A549 (cell line): Measurements from ENCODE around the gene SH3RF3. TPM values are rescaled to one million over a fixed set of nuclear protein-coding genes. Genes with fewer than 3 reads are reported as not detected.

Experiments
- ATAC-seq, 2 experiments: fragments of 200-7000 bp in 1 of 2; fragments of >200 bp in 1 of 2; cut with Nextera tagmentation in 1 of 2; cut with Tn5 transposase in 1 of 2; 3 replicates each; pipeline versions ENCODE4 v1.8.0 to v1.9.1; 2018 to 2020; ENCODE audit warnings: mild to moderate bottlenecking in 1 of 2, moderate library complexity in 1 of 2
- CTCF ChIA-PET: fragments of 300-600 bp; sonication (Branson Sonifier 250); formaldehyde crosslinking; extraction: SDS; loops from one replicate; lab custom pipeline; 2021; ENCODE audit warnings: antibody characterized with exemption, inconsistent platforms; lab: Yijun Ruan, JAX
- POLR2A ChIA-PET: fragments of 350-600 bp; formaldehyde crosslinking; extraction: SDS; loops from one replicate; lab custom pipeline; 2021; ENCODE audit warnings: antibody characterized with exemption, inconsistent platforms; lab: Yijun Ruan, JAX
- DNase-seq, 2 experiments: peaks; one replicate each; pipeline versions ENCODE4 v3.0.0 to v3.0.0-alpha.2; 2011 to 2016; ENCODE audit warnings: low read depth in 1 of 2, low spot score in 1 of 2
- FAIRE-seq: peaks from 2 replicates; lab custom pipeline; 2011; peaks lifted over from hg19 to GRCh38; lab: Jason Lieb, UNC
- H3K27ac ChIP-seq, 2 experiments: fragments of >200 bp; sonication (Bioruptor Twin); formaldehyde crosslinking; 3 replicates each; pipeline ENCODE4 v1.5.1; 2016 to 2017
- H3K4me1 ChIP-seq: fragments of >200 bp; sonication (Bioruptor Twin); formaldehyde crosslinking; 3 replicates; pipeline ENCODE4 v1.6.1; 2016
- H3K4me2 ChIP-seq: fragments of >200 bp; sonication (Bioruptor Twin); formaldehyde crosslinking; 3 replicates; pipeline ENCODE4 v1.6.1; 2016
- H3K4me3 ChIP-seq: fragments of >200 bp; sonication (Bioruptor Twin); formaldehyde crosslinking; 3 replicates; pipeline ENCODE4 v1.5.1; 2016
- H3K9me3 ChIP-seq: fragments of >200 bp; sonication (Bioruptor Twin); formaldehyde crosslinking; 3 replicates; pipeline ENCODE4 v1.6.1; 2016
- BHLHE40 ChIP-seq: IDR thresholded peaks from 2 replicates; pipeline ENCODE4 v1.6.1; 2012; ENCODE audit warnings: low read depth, low read length, inconsistent platforms
- CEBPB ChIP-seq, 2 experiments: fragments of >200 bp in 1 of 2; sonication (Bioruptor Twin) in 1 of 2; formaldehyde crosslinking in 1 of 2; IDR thresholded peaks; 2 replicates each; pipeline ENCODE4 v1.6.1; 2012 to 2016
- EHF ChIP-seq: fragments of 250-450 bp; sonication (Bioruptor Pico); IDR thresholded peaks from 2 replicates; pipeline ENCODE4 v1.5.0; 2020; ENCODE audit warnings: mild to moderate bottlenecking
- EP300 ChIP-seq, 2 experiments: fragments of >200 bp; sonication (Bioruptor Twin); formaldehyde crosslinking; IDR thresholded peaks; 2 replicates in 1 of 2; 3 replicates in 1 of 2; pipeline ENCODE4 v1.6.1; 2016 to 2017
- FOSB ChIP-seq: fragments of 250-450 bp; sonication (Bioruptor Pico); IDR thresholded peaks from 2 replicates; pipeline ENCODE4 v1.5.0; 2020; ENCODE audit warnings: mild to moderate bottlenecking, moderate library complexity
- FOSL2 ChIP-seq, 2 experiments: fragments of 450-650 bp in 1 of 2; fragments of >200 bp in 1 of 2; sonication (Bioruptor Twin) in 1 of 2; formaldehyde crosslinking; IDR thresholded peaks; 2 replicates each; pipeline versions ENCODE4 v1.5.0 to v1.6.1; 2016 to 2020; ENCODE audit warnings: mild to moderate bottlenecking in 1 of 2, moderate library complexity in 1 of 2
- HDAC2 ChIP-seq: fragments of 200-600 bp; sonication (generic); IDR thresholded peaks from 2 replicates; pipeline ENCODE4 v1.6.1; 2016
- HOXB5 ChIP-seq: fragments of 250-450 bp; sonication (Bioruptor Pico); IDR thresholded peaks from 2 replicates; pipeline ENCODE4 v1.5.0; 2020; ENCODE audit warnings: mild to moderate bottlenecking, moderate library complexity
- KDM1A ChIP-seq: fragments of 200-600 bp; sonication (generic); IDR thresholded peaks from 2 replicates; pipeline ENCODE4 v1.6.1; 2016; ENCODE audit warnings: low read depth, mild to moderate bottlenecking
- MAFK ChIP-seq: fragments of 450-650 bp; IDR thresholded peaks from 2 replicates; pipeline ENCODE4 v1.6.1; 2014; ENCODE audit not compliant: partially characterized antibody
- MYC ChIP-seq: IDR thresholded peaks from 2 replicates; pipeline ENCODE4 v1.6.1; 2012; ENCODE audit warnings: mild to moderate bottlenecking, inconsistent platforms, low read length, improper control_type of control experiment, borderline replicate concordance
- PHF8 ChIP-seq: fragments of 200-600 bp; sonication (generic); IDR thresholded peaks from 2 replicates; pipeline ENCODE4 v1.6.1; 2016; ENCODE audit warnings: low read depth, mild to moderate bottlenecking, antibody characterized with exemption, moderate library complexity, borderline replicate concordance
- POLR2A ChIP-seq: IDR thresholded peaks from 2 replicates; pipeline ENCODE4 v1.6.1; 2012; ENCODE audit warnings: mild to moderate bottlenecking, low read length
- RAD21 ChIP-seq, 2 experiments: fragments of >200 bp in 1 of 2; sonication (Bioruptor Twin) in 1 of 2; formaldehyde crosslinking in 1 of 2; IDR thresholded peaks in 1 of 2; conservative IDR thresholded peaks in 1 of 2; 2 replicates in 1 of 2; 3 replicates in 1 of 2; pipeline ENCODE4 v1.6.1; 2012 to 2018; ENCODE audit warnings: inconsistent platforms in 1 of 2
- RNF2 ChIP-seq: fragments of 200-600 bp; sonication (generic); IDR thresholded peaks from 2 replicates; pipeline ENCODE4 v1.6.1; 2016; ENCODE audit warnings: low read depth, mild to moderate bottlenecking, antibody characterized with exemption, moderate library complexity, borderline replicate concordance
- TFCP2L1 ChIP-seq: fragments of 250-450 bp; sonication (Bioruptor Pico); IDR thresholded peaks from 2 replicates; pipeline ENCODE4 v1.5.0; 2021; ENCODE audit warnings: mild to moderate bottlenecking
- ZC3H11A ChIP-seq: fragments of 450-650 bp; IDR thresholded peaks from 2 replicates; pipeline ENCODE4 v1.6.1; 2014; ENCODE audit warnings: antibody characterized with exemption, mild to moderate bottlenecking
- ZFP36 ChIP-seq: fragments of 450-650 bp; IDR thresholded peaks from 2 replicates; pipeline ENCODE4 v1.6.1; 2014; ENCODE audit warnings: borderline replicate concordance; ENCODE audit not compliant: partially characterized antibody
- ZNF302 ChIP-seq: fragments of 250-450 bp; sonication (Bioruptor Pico); IDR thresholded peaks from 2 replicates; pipeline ENCODE4 v1.9.0; 2021; ENCODE audit warnings: inconsistent platforms, mild to moderate bottlenecking, moderate library complexity
- ZSCAN20 ChIP-seq: fragments of 250-450 bp; sonication (Bioruptor Pico); IDR thresholded peaks from 2 replicates; pipeline ENCODE4 v1.8.0; 2022; ENCODE audit warnings: mild to moderate bottlenecking, moderate library complexity
- WGBS: methylation state at CpG from one replicate; pipeline ENCODE4 v1.1.6; 2017; ENCODE audit errors: missing lambda C conversion rate; 5-methylcytosine and 5-hydroxymethylcytosine counted together
- polyA plus RNA-seq, 4 experiments: library from polyadenylated mRNA; depleted of rRNA in 3 of 4; stranded (reverse); fragments of >200 nt; fragmentation: RNase III in 1 of 4; extraction: RNeasy Plus Mini Kit Qiagen cat#74134 plus additional on column Dnase treatment in 1 of 4; gene quantifications; 2 replicates in 3 of 4; 3 replicates in 1 of 4; pipeline ENCODE4 v1.2.3, GENCODE V29; 2011 to 2017
- TF ChIP-seq, protein P1 (sequence below): fragments of 200-600 bp; sonication (generic); IDR thresholded peaks from 2 replicates; pipeline ENCODE4 v1.6.1; 2016; ENCODE audit warnings: antibody characterized with exemption, mild to moderate bottlenecking, moderate library complexity
- TF ChIP-seq, protein P2 (sequence below): fragments of 450-650 bp; IDR thresholded peaks from 2 replicates; pipeline ENCODE4 v1.6.1; 2014; ENCODE audit warnings: antibody characterized with exemption
- TF ChIP-seq, protein P3 (sequence below): IDR thresholded peaks from 2 replicates; pipeline ENCODE4 v1.6.1; 2012; ENCODE audit warnings: low read depth, borderline replicate concordance
- TF ChIP-seq, protein P4 (sequence below): fragments of 250-450 bp; sonication (Bioruptor Pico); IDR thresholded peaks from 2 replicates; pipeline ENCODE4 v1.5.0; 2021; ENCODE audit warnings: mild to moderate bottlenecking, moderate library complexity, borderline replicate concordance

SH3RF3 gene
- polyA plus RNA-seq, 2 of the 4 experiments (the other 2 are of a cell fraction) = 0.04 to 0.21 TPM

- TF ChIP-seq, protein P1, sequence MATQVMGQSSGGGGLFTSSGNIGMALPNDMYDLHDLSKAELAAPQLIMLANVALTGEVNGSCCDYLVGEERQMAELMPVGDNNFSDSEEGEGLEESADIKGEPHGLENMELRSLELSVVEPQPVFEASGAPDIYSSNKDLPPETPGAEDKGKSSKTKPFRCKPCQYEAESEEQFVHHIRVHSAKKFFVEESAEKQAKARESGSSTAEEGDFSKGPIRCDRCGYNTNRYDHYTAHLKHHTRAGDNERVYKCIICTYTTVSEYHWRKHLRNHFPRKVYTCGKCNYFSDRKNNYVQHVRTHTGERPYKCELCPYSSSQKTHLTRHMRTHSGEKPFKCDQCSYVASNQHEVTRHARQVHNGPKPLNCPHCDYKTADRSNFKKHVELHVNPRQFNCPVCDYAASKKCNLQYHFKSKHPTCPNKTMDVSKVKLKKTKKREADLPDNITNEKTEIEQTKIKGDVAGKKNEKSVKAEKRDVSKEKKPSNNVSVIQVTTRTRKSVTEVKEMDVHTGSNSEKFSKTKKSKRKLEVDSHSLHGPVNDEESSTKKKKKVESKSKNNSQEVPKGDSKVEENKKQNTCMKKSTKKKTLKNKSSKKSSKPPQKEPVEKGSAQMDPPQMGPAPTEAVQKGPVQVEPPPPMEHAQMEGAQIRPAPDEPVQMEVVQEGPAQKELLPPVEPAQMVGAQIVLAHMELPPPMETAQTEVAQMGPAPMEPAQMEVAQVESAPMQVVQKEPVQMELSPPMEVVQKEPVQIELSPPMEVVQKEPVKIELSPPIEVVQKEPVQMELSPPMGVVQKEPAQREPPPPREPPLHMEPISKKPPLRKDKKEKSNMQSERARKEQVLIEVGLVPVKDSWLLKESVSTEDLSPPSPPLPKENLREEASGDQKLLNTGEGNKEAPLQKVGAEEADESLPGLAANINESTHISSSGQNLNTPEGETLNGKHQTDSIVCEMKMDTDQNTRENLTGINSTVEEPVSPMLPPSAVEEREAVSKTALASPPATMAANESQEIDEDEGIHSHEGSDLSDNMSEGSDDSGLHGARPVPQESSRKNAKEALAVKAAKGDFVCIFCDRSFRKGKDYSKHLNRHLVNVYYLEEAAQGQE = no peak
- TF ChIP-seq POLR2A (no peak), TFCP2L1 (CRISPR knock-in tag) (no peak), ZC3H11A (no peak), ZSCAN20 (CRISPR knock-in tag) (no peak), FOSL2 (IDR thresholded peaks at IDR 0.05) (no peak), FOSL2 (CRISPR knock-in tag; IDR thresholded peaks at IDR 0.05) (no peak), KDM1A (no peak), FOSB (CRISPR knock-in tag) (no peak)
- TF ChIP-seq, protein P2, sequence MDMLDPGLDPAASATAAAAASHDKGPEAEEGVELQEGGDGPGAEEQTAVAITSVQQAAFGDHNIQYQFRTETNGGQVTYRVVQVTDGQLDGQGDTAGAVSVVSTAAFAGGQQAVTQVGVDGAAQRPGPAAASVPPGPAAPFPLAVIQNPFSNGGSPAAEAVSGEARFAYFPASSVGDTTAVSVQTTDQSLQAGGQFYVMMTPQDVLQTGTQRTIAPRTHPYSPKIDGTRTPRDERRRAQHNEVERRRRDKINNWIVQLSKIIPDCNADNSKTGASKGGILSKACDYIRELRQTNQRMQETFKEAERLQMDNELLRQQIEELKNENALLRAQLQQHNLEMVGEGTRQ = no peak
- TF ChIP-seq, protein P3, sequence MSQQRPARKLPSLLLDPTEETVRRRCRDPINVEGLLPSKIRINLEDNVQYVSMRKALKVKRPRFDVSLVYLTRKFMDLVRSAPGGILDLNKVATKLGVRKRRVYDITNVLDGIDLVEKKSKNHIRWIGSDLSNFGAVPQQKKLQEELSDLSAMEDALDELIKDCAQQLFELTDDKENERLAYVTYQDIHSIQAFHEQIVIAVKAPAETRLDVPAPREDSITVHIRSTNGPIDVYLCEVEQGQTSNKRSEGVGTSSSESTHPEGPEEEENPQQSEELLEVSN = no peak
Measured at GRCh38 chr2:109497463-109497862, 368.5 kb downstream of the SH3RF3 start (continued).

DNA sequence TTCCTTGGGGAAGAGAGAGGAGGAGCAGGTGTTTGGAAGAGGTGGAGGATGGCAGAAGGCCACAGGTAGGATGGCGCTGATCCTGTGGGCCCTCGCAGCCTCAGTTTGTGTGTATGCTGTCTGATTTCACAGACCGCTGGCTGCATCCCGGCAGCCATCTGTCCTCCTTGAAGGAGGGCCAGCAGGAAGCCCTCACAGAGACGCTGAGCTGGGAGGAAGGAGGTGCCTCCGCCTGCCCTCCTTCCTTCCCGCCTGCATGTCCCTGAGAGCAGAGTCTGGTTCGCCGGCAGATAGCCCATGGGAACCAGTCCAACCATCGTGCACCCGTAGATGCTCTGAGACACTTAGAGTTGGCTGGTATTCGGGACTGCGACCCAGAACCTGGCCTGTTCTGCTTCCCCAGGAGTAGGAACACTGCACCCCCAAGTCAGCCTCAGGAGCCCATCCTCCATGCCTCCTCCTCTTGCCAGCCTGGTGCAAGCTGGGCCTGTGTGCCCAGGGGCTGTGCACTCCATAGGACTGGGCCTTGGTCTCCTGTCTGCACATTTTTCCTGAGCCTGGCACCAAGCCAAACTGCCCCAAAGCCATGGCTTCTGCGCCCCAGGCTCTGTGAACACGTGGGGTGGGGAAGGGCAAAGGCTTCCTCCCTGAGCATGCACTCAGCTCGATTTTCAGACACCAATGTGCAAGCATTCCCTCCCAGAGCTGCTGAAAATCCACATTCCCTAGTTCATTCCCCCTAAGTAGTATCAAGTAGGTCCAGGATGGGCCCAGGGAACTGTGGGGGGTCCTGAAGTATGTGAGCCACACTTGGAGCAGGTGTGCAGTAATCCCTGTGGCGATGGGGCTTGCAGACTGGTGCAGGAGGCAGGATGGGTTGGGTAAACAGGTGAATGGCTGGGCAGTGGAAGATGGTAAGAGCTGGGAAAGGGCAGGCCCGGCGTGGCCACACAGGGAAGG lies 369.2 kb downstream of the SH3RF3 start:
- ChIA-PET POLR2A (no interaction called here), CTCF (interaction anchor here (0.7 to 4.0 kb wide), 3 partner anchors 11 to 369 kb away, joined by 3 to 39 read pairs (median 33); partner anchors contain the start of gene SH3RF3)
- TF ChIP-seq EHF (CRISPR knock-in tag) = no peak
- no peak for TF ChIP-seq CEBPB (IDR thresholded peaks at IDR 0.05)
- no peak for TF ChIP-seq ZNF302 (CRISPR knock-in tag)
- TF ChIP-seq MYC = no peak
- TF ChIP-seq ZSCAN20 (CRISPR knock-in tag) = no peak
- TF ChIP-seq HDAC2 = no peak
- no peak for TF ChIP-seq HOXB5
- Histone ChIP-seq H3K4me3 (no peak overlapping the region), H3K27ac (no peak overlapping the region), H3K9me3 (no peaks in the 10 kb centered on the region), H3K4me1 (no peaks in the 10 kb centered on the region), H3K4me2 (no peak overlapping the region)
- no peak for FAIRE-seq
- 60% methylated on average over 12 of the region's 19 CpGs for WGBS
- no peak for DNase-seq
- ATAC-seq = no peak

DNA sequence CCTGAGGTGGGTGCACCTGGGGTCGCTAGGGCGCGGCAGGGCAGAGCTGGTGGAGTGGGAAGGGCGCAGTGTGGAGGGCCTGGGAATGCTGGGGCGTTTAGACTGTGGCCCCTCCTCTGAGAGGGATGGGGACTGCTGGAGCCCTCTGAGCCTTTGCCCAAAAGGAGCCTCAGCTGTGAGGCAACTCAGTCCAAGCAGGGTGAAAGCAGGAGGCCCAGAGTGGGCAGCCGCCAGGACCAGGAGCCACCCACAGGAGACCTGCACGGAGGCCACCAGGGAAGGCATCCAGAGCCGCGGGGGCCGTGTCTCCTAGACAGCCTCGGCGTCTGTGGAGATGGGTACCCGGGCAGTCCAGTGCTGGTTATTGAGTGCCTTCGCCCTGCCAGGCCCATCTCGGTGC lies 369.9 kb downstream of the SH3RF3 start:
- Histone ChIP-seq H3K27ac (no peak overlapping the region), H3K9me3 (no peaks in the 10 kb centered on the region), H3K4me2 (no peak overlapping the region), H3K4me3 (no peak overlapping the region), H3K4me1 (no peaks in the 10 kb centered on the region)
- TF ChIP-seq RAD21 (conservative IDR thresholded peaks at IDR 0.05 in 1 of 2, IDR thresholded peaks at IDR 0.05 in 1 of 2) = no peak
- TF ChIP-seq ZC3H11A = no peak
- TF ChIP-seq RNF2 = no peak
- no peak for TF ChIP-seq ZFP36
- no peak for TF ChIP-seq EP300 (IDR thresholded peaks at IDR 0.05)
- no peak for TF ChIP-seq BHLHE40
- no peak for TF ChIP-seq MAFK
- TF ChIP-seq PHF8 = no peak
- TF ChIP-seq, protein P4, sequence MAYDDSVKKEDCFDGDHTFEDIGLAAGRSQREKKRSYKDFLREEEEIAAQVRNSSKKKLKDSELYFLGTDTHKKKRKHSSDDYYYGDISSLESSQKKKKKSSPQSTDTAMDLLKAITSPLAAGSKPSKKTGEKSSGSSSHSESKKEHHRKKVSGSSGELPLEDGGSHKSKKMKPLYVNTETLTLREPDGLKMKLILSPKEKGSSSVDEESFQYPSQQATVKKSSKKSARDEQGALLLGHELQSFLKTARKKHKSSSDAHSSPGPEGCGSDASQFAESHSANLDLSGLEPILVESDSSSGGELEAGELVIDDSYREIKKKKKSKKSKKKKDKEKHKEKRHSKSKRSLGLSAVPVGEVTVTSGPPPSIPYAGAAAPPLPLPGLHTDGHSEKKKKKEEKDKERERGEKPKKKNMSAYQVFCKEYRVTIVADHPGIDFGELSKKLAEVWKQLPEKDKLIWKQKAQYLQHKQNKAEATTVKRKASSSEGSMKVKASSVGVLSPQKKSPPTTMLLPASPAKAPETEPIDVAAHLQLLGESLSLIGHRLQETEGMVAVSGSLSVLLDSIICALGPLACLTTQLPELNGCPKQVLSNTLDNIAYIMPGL (CRISPR knock-in tag) = no peak
- ATAC-seq (no peak), DNase-seq (no peak), FAIRE-seq (no peak)
- POLR2A ChIA-PET = no interaction called here
- CTCF ChIA-PET = interaction anchor here (3.4 kb wide), 1 partner anchor 11 kb away, joined by 33 read pairs; no protein-coding TSS in a partner anchor
- whole genome bisulfite sequencing = 68% methylated on average over 15 of the region's 15 CpGs
